Mucosa of descending colon (tissue), 3 donors: Measurements from ENCODE around the gene C14orf119. TPM values are rescaled to one million over a fixed set of nuclear protein-coding genes. Genes with fewer than 3 reads are reported as not detected.

Source experiments
- ATAC-seq: fragments of 200-7000 bp; cut with Tn5 transposase; one replicate; pipeline ENCODE4 v1.9.1; 2020; ENCODE audit warnings: mild to moderate bottlenecking, moderate library complexity
- DNase-seq, 3 donors: peaks; one replicate each; pipeline ENCODE4 v3.0.0-alpha.2; 2020
- H3K36me3 ChIP-seq: fragments of 200-600 bp; one replicate; pipeline ENCODE4 v1.8.0; 2021; ENCODE audit warnings: low read depth, mild to moderate bottlenecking
- H3K4me1 ChIP-seq: fragments of 200-600 bp; one replicate; pipeline ENCODE4 v1.8.0; 2021; ENCODE audit warnings: low read depth, mild to moderate bottlenecking
- H3K4me3 ChIP-seq: fragments of 200-600 bp; one replicate; pipeline ENCODE4 v1.8.0; 2021; ENCODE audit warnings: mild to moderate bottlenecking
- H3K9me3 ChIP-seq: fragments of 200-600 bp; one replicate; pipeline ENCODE4 v1.8.0; 2021; ENCODE audit warnings: mild to moderate bottlenecking
- intact Hi-C, 2 donors: fragments of 100-400 bp; cut with DNase I in 1 of 2; cut with micrococcal nuclease in 1 of 2; formaldehyde crosslinking; loops; one replicate each; pipeline versions ENCODE4 v1.11.0 to v1.11.1; 2022; cut with DNase I, micrococcal nuclease
- total RNA-seq, 3 donors: library from RNA; stranded (reverse); fragmentation: NEBNext Ultra II Directional in 2 of 3; extraction: Animal tissue kit (Norgen Biotek cat#: 25700) in 2 of 3; gene quantifications; one replicate each; pipeline versions ENCODE4 v1.2.1 to v1.2.4, GENCODE V29; 2021 to 2023
- TF ChIP-seq, protein P1 (sequence below): fragments of 200-600 bp; IDR thresholded peaks from one replicate; pipeline ENCODE4 v1.8.0; 2022; ENCODE audit warnings: antibody characterized with exemption, mild to moderate bottlenecking
- donor health status: DM: no; HTN: no; CAD: no; lungs with moderate emphysema.
- donor health status: DM: no; HTN: no; CAD: no.
- donor health status: DM: no; HTN: yes; CAD: no.

C14orf119 gene
- total RNA-seq, 3 donors from 2014 or later, result 46.6 to 48.3 (median 48.0) TPM

DNA sequence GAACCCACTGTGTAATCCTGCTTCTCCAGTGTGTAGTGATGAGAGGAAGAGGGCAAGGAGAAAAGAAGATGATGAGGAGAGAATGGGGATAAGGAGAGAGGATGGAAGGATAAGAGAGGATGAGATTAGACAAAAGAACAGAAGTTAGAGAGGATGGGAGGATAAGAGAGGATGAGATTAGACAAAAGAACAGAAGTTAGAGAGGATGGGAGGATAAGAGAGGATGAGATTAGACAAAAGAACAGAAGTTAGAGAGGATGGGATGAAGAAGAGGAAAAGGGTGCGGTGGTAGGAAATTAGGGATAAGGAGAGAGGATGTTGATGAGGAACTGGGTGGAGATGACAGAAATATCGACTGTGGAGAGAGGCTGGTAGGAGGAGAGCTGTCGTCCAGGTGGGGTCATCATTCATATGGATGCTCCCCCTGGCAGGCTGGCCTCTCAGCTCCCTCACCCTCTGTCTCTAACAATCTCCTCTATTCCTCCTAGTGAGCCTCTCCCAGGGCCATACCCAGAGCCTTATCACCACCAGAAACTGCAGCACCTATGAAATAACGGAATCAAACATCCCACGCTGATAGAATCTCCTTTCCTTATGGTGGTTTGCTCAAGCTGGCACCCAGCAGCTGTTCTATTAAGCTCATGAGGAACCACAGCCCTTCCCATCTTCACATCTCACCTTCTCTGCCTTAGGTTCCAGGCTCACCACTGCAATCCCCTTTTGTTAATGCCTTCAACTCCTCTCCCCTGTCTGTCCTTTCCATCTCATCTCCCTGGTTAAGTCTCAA, 15.5 kb downstream of the C14orf119 start:
- no peak for DNase-seq
- no peaks in the 10 kb centered on the region for H3K9me3 ChIP-seq
- intact Hi-C loops, result no loop called here
- no peaks in the 10 kb centered on the region for H3K36me3 ChIP-seq
- TF ChIP-seq, protein P1, sequence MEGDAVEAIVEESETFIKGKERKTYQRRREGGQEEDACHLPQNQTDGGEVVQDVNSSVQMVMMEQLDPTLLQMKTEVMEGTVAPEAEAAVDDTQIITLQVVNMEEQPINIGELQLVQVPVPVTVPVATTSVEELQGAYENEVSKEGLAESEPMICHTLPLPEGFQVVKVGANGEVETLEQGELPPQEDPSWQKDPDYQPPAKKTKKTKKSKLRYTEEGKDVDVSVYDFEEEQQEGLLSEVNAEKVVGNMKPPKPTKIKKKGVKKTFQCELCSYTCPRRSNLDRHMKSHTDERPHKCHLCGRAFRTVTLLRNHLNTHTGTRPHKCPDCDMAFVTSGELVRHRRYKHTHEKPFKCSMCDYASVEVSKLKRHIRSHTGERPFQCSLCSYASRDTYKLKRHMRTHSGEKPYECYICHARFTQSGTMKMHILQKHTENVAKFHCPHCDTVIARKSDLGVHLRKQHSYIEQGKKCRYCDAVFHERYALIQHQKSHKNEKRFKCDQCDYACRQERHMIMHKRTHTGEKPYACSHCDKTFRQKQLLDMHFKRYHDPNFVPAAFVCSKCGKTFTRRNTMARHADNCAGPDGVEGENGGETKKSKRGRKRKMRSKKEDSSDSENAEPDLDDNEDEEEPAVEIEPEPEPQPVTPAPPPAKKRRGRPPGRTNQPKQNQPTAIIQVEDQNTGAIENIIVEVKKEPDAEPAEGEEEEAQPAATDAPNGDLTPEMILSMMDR, result no peak
- no peak for ATAC-seq
- no peaks in the 10 kb centered on the region for H3K4me1 ChIP-seq
- no peak overlapping the region for H3K4me3 ChIP-seq

DNA sequence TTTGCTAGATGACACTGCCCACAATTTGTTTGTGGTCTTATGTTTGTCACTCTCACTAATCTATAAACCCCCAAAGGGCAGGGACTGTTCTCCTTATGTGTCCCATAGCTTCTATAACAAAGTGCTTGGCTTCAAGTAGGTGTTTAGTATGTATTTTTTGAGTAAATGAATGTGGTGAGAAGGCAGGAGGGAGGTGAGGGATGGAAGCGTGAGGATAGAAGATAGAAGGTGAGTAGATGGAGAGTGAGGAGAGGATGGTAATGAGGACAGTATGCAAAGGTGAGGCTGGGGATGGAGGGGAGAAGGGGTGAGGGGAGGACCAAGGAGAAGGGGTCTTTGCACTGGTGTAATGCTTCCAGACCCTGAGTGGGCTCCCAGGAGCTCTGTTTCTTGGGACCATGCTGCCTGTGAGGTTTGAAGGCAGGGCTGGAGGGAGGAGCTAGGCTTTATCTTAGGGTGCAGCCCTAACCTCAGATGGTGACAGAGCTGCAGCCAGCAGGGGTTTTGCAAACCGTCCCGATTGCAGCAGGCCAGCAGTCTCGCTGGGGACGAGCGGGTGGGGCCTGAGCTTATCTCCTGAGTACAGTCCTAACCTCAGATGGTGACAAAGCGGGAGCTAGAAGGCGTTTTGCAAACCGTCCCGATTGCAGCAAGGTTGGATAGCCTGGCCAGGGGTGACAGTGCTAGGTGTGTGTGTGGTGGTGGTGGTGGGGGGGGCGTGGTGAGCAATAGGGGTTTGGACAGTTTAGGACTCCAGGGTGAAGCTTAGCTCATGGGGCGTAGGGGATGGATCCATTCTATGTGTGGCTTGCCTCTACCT, 17.3 kb downstream of the C14orf119 start:
- Histone ChIP-seq H3K9me3 (no peaks in the 10 kb centered on the region), H3K36me3 (no peaks in the 10 kb centered on the region), H3K4me1 (no peaks in the 10 kb centered on the region), H3K4me3 (no peak overlapping the region)
- TF ChIP-seq, protein P1, result no peak
- intact Hi-C loops, result no loop called here
- ATAC-seq, result no peak
- DNase-seq, result no peak

DNA sequence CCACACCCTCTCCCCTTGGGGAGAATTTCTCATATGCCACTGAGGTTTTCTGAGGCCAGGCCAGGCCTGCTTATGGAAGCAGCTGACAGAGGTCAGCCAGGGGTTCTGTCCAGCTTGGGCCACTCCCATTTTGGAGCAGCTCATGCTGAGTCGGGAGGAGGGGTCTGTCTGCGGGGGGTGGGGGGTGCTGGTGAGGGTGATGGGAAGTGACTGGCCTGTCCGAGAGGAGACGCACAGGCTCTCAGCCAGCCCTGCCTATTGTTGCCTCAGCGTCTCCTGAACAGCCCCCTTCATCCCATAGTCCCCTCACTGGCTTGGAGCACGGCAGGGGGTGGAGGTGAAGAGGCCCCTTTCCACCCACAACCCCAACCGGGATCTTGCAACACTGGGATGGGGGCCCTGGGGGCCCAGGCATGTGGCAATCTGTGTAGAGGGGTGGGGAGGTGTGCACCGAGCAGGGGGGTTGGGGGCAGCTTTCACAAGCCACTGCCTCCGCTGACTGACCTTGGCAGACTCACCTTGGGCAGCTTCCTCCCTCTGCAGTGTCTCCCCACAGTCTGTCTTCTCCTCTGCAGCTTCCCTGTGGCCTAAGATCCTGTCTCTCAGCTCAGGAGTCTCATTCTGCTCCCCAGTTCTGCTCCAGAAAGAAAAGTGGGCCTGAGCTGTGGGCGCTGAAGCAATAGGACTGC, 18.3 kb downstream of the C14orf119 start:
- no peaks in the 10 kb centered on the region for H3K4me1 ChIP-seq
- TF ChIP-seq, protein P1, result no peak
- ATAC-seq (no peak), DNase-seq (no peak)
- intact Hi-C loops, result no loop called here
- H3K36me3 ChIP-seq, result no peaks in the 10 kb centered on the region
- no peak overlapping the region for H3K4me3 ChIP-seq
- H3K9me3 ChIP-seq, result no peaks in the 10 kb centered on the region

DNA sequence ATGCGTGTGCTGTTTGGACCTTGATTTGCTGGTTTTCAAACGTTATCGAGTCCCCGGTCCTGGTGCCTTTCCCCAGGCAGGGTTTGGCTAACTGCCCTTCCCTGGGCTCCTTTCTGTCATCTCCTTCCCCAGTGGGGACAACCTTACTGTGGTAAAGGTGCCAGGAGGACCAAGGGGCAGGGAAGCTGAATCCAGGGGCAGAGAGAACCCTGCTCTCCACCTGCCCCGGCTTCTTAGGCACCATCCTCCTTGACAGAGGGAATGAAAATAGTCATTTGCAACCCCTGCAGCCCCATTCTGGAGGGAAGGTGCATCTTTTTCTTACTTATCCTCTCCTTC, 18.8 kb downstream of the C14orf119 start:
- intact Hi-C loops, result no loop called here
- no peak for DNase-seq
- H3K4me1 ChIP-seq, result no peaks in the 10 kb centered on the region
- no peaks in the 10 kb centered on the region for H3K36me3 ChIP-seq
- ATAC-seq, result no peak
- no peak overlapping the region for H3K4me3 ChIP-seq
- no peaks in the 10 kb centered on the region for H3K9me3 ChIP-seq
- TF ChIP-seq, protein P1, result no peak

DNA sequence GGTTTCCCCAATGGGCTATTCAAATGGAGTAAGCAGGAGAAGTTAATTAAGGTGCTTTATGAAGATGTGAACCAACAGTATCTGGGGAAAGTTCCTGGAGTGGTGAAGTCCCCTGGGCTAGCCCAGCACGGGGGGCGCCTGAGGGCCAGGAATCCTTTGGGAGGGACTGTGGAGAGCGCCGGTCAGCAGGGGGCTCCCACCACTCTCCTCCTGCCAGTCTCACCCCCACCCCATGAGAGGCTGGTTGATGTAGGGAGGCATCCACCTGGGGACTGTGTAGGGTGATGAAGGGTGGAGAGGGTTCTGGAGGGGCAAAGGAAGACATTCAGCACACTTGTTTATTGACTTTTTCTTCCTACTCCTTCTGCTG, 19.3 kb downstream of the C14orf119 start:
- ATAC-seq (no peak), DNase-seq (no peak)
- Histone ChIP-seq H3K9me3 (no peaks in the 10 kb centered on the region), H3K4me1 (no peaks in the 10 kb centered on the region), H3K4me3 (no peak overlapping the region), H3K36me3 (no peaks in the 10 kb centered on the region)
- TF ChIP-seq, protein P1, result no peak
- intact Hi-C loops, result no loop called here
